C4-2B (cell line): ENCODE measurements around the gene BARX1.
A peak's percentile ranks its signal among the peaks of the same experiment; 100 is the strongest.

ENCODE experiments used
- H3K27ac ChIP-seq: fragments of 450-650 bp; 2 replicates; pipeline ENCODE4 v1.5.1; 2017
- ZFX ChIP-seq: fragments of 450-650 bp; IDR thresholded peaks from 2 replicates; pipeline ENCODE4 v1.6.1; 2017
- TF ChIP-seq, protein P1 (sequence below): fragments of 450-650 bp; conservative IDR thresholded peaks from 2 replicates; pipeline ENCODE4 v1.5.1; 2017; ENCODE audit warnings: mild to moderate bottlenecking

BARX1 gene

DNA sequence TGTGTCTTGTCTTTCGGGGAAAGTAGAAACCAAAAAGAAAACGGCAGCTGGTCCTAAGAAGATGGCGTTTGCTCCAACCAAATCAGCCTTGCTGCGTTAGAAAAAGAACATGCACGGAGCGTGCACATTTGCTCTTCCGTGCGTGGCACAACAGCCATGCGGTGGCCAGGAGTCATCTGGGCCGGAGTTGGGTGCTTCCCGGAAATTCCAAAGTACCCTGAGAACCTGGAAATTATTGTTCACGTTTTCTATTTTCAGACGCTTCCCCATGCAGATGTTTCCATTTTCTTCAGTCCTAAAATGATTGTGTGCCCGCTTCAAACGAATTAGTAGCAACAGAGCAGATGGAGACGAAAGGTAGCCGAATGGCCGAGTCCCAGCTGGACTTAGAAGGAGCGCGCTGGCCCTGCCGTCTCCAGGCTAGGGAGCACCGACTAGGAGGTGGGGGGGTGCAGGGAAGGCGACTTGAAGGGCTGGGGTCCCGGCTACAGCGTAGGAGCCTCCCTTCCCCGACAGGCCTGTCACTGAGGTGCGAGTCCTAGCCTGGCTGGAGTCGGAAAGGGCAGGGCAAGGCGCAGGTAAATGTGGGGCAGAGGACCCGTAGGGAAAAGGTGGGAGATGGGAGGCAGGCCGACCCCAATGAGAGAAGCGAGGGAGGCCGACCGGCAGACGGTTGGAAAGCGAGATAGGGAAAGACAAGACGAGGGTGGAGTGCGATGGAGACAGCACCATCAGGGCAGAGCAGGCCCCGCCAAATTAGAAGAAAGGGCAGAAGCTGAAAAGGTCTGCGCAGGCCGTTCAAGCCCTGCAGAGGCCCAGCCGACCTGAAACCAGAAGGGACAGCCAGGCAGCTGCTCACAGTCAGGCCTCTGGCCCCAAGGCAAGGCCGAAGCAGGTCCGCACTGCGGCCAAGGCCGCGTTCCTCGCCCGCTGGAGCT is 1.4 kb downstream of the BARX1 start:
- no peak overlapping the region for H3K27ac ChIP-seq
- TF ChIP-seq ZFX, result no peak
- TF ChIP-seq, protein P1, sequence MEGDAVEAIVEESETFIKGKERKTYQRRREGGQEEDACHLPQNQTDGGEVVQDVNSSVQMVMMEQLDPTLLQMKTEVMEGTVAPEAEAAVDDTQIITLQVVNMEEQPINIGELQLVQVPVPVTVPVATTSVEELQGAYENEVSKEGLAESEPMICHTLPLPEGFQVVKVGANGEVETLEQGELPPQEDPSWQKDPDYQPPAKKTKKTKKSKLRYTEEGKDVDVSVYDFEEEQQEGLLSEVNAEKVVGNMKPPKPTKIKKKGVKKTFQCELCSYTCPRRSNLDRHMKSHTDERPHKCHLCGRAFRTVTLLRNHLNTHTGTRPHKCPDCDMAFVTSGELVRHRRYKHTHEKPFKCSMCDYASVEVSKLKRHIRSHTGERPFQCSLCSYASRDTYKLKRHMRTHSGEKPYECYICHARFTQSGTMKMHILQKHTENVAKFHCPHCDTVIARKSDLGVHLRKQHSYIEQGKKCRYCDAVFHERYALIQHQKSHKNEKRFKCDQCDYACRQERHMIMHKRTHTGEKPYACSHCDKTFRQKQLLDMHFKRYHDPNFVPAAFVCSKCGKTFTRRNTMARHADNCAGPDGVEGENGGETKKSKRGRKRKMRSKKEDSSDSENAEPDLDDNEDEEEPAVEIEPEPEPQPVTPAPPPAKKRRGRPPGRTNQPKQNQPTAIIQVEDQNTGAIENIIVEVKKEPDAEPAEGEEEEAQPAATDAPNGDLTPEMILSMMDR, result no peak

DNA sequence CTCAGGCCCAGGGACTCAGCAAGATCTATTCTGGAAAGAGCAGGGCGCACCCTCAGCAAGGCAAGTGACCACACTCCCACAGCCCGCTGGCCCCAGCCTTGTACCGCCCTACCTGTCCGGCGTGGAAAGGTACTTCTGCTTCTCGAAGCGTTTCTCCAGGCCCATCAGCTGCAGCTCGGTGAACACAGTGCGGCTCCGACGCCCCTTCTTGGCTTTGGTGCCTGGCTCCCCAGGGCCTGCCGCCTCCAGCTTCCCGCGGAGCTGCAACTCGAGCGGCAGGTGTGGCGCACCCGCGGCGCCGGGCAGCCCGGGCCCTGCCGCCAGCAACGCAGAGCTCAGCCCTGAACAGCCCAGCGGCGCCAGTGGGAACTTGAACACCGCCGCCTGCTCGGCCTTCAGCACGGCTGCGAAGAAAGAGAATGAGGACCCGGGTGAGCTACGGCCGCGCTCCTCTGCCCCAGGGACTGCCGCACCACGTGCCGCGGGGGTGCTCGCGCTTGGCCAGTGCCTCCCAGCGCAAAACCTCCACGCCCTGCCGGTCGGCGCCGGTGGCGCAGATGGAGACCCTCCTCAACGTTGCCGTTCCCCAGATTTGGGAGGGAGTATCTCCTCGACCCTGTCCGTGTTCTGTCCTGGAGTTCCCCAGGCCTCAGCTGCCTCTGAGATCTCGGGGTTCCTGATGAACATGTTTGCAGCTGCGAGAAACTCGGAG is 2.2 kb downstream of the BARX1 start:
- TF ChIP-seq, protein P1, result no peak
- no peak for TF ChIP-seq ZFX
- H3K27ac ChIP-seq, result no peak overlapping the region

DNA sequence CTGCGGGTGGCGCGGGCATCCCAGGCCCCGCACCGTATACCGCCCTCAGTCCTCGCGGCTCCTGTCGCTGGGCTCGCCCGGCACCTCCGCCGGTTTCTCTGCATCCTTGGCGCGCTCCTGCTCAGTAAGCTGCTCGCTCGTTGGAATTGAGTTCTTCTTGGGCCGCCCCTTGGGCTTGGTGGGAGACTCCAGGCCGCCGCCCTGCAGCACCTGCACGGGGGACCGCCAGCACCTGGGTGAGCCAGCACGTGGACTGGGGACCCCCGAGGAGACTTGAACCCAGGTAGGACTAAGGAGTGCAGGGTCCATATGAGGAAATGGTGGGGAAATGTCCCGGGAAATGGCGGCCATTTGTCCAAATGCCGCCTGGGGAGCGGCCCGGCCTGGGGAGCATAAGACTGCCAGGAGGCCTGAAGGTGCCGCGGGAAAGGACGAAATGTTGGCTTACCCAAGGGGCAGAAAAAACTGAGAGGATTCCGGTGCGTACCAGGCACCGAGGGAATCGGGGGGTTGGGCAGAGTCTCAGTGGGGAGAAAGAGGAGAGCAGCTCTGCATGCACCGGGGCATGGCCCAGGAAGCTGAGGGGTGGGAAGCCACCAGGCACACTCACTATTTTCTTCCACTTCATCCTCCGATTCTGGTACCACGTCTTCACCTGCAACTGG is 2.9 kb downstream of the BARX1 start:
- no peak overlapping the region for H3K27ac ChIP-seq
- TF ChIP-seq, protein P1, result no peak
- TF ChIP-seq ZFX, result no peak

DNA sequence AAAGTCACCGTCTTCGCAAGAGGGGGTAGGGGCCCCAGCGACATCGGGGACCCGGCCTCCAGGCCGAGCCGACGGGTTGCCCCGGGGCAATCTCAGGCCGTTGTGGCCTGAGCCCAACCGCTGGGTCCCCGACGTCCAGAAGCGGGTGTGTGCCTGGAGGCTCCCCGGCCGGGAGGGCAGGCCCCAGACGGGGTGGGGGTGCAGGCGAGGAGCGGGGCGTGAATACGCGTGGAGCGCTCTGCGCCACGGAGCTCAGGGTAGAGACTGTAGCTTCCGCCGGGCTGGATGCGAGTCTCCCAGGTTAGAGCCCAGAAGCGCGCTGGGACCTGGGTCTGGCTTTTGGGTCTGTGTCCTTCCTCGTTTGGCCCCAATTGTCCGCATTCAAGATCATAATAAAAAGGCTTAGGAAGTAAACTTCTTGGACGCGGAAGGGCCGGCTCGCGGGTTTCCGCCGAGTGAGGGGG is 3.5 kb downstream of the BARX1 start:
- TF ChIP-seq, protein P1, result no peak
- TF ChIP-seq ZFX, result no peak

DNA sequence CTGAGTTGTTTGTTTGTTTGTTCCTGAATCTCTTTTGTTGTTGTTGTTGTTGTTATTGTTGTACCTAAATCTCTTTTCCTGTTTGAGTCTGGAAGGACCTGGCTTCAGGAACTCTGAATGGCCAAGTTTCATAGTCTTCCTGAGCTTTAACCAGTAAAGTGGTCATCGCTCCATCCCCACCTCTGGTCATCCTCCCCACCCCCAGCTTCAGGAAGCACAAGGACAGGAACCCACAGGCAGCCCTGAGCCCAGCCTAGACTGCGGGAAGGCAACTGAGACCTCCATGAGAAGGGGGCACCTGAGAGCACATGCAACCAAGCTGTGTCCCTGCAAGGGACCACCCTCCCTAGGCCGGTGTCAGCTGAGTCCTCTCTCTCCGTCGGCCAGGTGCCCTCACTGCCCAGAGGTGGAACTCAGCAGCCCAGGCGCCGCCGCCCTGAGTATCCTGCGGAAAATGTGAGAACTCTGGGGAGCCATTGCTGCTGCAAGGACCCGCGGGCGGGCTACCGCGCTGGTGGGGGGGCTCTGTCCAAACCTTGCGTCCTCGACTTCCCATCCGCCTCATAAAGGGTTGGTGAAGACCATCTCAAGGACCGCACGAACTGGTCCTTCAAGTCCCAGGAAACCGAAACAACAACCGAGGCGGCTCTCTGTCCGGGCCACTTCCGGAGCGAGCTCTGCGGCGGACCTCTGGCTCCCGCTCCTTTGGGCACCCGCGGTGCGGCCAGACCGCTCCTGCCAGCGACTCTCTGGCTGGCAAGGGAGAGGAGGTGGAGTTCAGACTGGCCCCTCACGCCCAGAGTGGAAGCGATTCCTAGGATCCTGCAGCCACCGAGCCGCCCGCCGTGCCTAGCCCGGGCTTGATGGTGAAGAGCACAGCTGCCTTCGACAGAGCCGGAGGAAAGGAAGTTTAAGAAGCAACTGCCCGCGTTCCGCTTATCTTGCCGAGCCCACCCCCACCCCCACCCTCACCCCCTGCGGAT is 4.2 kb downstream of the BARX1 start:
- peak overlapping the region; percentile 27 for H3K27ac ChIP-seq
- TF ChIP-seq, protein P1, result no peak
- TF ChIP-seq ZFX, result no peak

More for the DNA sequence above, 3.5 kb downstream of the BARX1 start:
- peak overlapping the region; percentile 27; the same call in 1 of the 2 replicates for H3K27ac ChIP-seq

DNA sequence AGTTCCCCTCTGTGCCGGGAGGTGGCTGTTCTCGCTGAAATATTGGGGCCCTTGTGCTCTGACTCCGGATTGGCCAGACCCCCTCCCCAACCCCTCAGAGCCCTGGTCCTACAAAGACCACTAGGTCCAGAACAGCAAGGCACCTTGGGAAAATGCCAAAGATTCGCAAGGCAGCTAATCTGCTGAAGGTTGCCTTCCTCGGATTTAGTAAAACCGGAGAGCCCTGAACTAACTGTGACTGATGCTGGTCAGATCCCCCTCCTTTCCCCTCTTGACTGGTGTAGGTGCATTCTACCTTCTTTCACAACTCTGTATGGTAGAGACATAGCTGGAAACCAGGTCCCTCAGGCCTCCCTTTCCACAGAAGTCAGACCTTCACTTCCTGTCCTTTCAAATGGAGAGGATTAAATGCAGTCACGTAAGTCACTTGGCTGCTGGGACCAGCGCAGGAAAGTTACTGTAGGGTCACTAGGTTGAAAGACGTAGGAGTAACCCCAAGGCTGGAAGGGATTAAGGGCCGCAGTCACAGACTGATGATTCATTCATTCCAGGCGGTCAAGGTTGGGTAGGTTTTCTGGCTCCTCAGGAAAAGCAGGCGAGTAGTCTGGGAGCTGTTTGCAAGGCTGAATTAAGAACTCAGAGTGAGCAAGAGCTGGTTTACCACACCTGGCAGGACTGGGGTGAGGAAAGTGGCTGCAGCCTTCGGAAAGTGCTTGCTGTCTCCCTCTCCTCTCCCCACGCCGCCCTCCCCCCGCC is 5.3 kb downstream of the BARX1 start:
- TF ChIP-seq ZFX, result no peak
- TF ChIP-seq, protein P1, result no peak
- no peak overlapping the region for H3K27ac ChIP-seq
